ENCODE results near the gene PILRB.

DNA sequence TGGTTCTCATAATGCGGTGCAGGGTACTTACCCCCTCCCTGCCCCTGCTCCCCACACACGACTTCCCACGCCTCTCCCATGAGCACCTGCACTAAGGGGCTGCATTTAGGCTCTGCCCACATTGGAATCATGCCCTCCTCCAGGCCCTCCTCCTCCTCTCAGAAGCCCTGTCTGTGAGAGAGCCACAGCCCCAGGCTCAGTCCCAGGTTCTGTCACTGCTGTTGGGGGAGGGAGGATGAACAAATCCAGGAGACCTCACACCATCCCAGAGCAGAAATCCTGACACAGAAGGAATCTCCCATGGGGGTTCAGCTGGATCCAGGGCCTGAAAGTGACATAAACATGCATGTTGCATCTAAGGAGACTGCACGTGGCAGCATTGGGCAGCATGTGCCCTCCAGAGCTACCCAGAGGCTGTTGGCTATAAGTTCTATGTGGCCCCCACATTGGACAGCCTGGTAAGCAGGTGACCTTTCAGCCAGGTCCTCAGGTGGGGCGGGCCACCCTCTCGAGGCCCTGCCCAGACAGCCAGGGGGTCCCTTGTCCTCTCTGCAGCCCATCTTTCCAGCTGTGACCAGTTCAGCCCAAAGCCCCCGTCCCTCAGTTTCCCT, 13.7 kb downstream of the PILRB start:
- TF ChIP-seq POLR2A (IDR thresholded peaks at IDR 0.05; ENCODE audit: low read length), result no peak
- no peak for TF ChIP-seq GATA1 (IDR thresholded peaks at IDR 0.05; ENCODE audit: low read depth, low read length)

Data from erythroblast (primary cell).